Suprapubic skin (tissue), 3 donors: ENCODE results near the gene CACNG8.

ENCODE experiments used
- CTCF ChIP-seq, 2 donors: fragments of 200-600 bp in 1 of 2; fragments of 450-650 bp in 1 of 2; sonication (generic) in 1 of 2; IDR thresholded peaks; one replicate each; pipeline ENCODE4 v1.5.1; 2016 to 2019; ENCODE audit warnings: antibody characterized with exemption in 2 of 2, mild to moderate bottlenecking in 1 of 2, moderate library complexity in 1 of 2
- POLR2AphosphoS5 ChIP-seq, 3 donors: sonication (generic); formaldehyde crosslinking; IDR thresholded peaks; one replicate each; pipeline ENCODE4 v1.6.1; 2017; ENCODE audit warnings: antibody characterized with exemption in 3 of 3

DNA sequence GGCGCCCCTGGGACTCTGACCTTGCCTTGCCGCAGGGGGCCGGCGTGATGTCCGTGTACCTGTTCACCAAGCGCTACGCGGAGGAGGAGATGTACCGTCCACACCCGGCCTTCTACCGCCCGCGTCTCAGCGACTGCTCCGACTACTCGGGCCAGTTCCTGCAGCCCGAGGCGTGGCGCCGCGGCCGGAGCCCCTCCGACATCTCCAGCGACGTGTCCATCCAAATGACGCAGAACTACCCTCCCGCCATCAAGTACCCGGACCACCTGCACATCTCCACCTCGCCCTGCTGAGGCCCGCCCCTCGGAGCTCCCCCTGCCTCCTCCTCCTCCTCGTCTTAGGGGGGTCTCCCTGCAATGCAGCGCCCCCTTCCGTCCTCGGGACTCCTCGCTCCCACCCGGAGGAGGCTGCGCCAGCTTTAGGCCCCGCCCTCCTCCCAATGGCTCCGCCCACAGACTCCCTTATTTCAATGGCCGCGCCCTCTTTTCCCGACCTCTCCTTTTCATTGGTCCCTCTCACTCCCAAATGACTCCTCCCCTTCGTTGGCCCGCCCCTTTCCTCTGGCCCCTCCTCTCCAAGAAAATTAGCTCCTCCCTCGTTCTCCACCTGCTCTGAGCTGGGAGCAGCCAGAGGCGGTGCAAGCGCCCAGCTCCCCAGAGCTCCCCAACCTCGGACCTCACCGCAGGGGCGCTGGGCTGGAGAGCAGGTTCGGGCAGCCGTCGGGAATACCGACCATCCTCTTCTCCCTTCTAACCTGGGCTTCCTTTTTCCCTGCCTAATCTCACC is 20.5 kb upstream of the CACNG8 start:
- no peak for TF ChIP-seq POLR2AphosphoS5 (IDR thresholded peaks at IDR 0.05)
- no peak for TF ChIP-seq CTCF (IDR thresholded peaks at IDR 0.05)
